NCI-H748 (cell line): Measurements from ENCODE around the gene SEZ6.

ENCODE experiments used
- DNase-seq: peaks from one replicate; lab custom pipeline; 2025; ENCODE audit not compliant: unreplicated experiment; lab: John Stamatoyannopoulos, UW

SEZ6 gene

GRCh38 chr17:28978356-28978964 is 27.4 kb downstream of the SEZ6 start:
- no peak for DNase-seq

GRCh38 chr17:28977659-28978355 is 28.0 kb downstream of the SEZ6 start:
- DNase-seq, result peak; percentile 17

GRCh38 chr17:28975646-28976045 is 30.2 kb downstream of the SEZ6 start:
- no peak for DNase-seq

GRCh38 chr17:28975031-28975430 is 30.8 kb downstream of the SEZ6 start:
- no peak for DNase-seq

GRCh38 chr17:28974451-28974850 is 31.4 kb downstream of the SEZ6 start:
- no peak for DNase-seq

GRCh38 chr17:28973425-28973824 is 32.4 kb downstream of the SEZ6 start:
- no peak for DNase-seq

GRCh38 chr17:28972437-28972836 is 33.4 kb downstream of the SEZ6 start:
- no peak for DNase-seq

GRCh38 chr17:28970879-28971278 is 35.0 kb downstream of the SEZ6 start:
- DNase-seq, result no peak

GRCh38 chr17:28969706-28970393 is 36.0 kb downstream of the SEZ6 start:
- DNase-seq, result peak; percentile 35

- DNase-seq, result no peak
These were observed 36.9 kb downstream of the SEZ6 start for GRCh38 chr17:28968914-28969295.

GRCh38 chr17:28968231-28968913 is 37.5 kb downstream of the SEZ6 start:
- no peak for DNase-seq

GRCh38 chr17:28967221-28968135 is 38.4 kb downstream of the SEZ6 start:
- peak; percentile 17 for DNase-seq

- DNase-seq, result no peak
These were observed 42.0 kb downstream of the SEZ6 start for GRCh38 chr17:28963841-28964240.

- no peak for DNase-seq
These were observed 42.7 kb downstream of the SEZ6 start for GRCh38 chr17:28963055-28963611.

GRCh38 chr17:28961391-28961790 is 44.4 kb downstream of the SEZ6 start:
- DNase-seq, result no peak

- DNase-seq, result no peak
These were observed 45.4 kb downstream of the SEZ6 start for GRCh38 chr17:28960256-28961061.

- DNase-seq, result no peak
These were observed 46.4 kb downstream of the SEZ6 start for GRCh38 chr17:28959471-28959871.

GRCh38 chr17:28958820-28959455 is 46.9 kb downstream of the SEZ6 start:
- no peak for DNase-seq

- no peak for DNase-seq
These were observed 47.9 kb downstream of the SEZ6 start for GRCh38 chr17:28957992-28958355.
